ENCODE measurements around the gene LRRK1.

- no peak for TF ChIP-seq POLR2AphosphoS5 (IDR thresholded peaks at IDR 0.05)
- no peak for TF ChIP-seq CTCF (IDR thresholded peaks at IDR 0.05)
- no peak for TF ChIP-seq POLR2A (IDR thresholded peaks at IDR 0.05)
Measured at GRCh38 chr15:100911086-100911485, 8.1 kb upstream of the LRRK1 start.

Data from prostate gland (tissue), 2 donors.